ENCODE data around the gene ASPHD1. TPM values are rescaled to one million over a fixed set of nuclear protein-coding genes. Genes with fewer than 3 reads are reported as not detected.

The ASPHD1 gene
- total and polyA plus RNA-seq, 2 of the 8 experiments (the other 6 are each of a cell fraction or from before 2014, with no cell fraction given) = 14.5 to 18.6 TPM

DNA sequence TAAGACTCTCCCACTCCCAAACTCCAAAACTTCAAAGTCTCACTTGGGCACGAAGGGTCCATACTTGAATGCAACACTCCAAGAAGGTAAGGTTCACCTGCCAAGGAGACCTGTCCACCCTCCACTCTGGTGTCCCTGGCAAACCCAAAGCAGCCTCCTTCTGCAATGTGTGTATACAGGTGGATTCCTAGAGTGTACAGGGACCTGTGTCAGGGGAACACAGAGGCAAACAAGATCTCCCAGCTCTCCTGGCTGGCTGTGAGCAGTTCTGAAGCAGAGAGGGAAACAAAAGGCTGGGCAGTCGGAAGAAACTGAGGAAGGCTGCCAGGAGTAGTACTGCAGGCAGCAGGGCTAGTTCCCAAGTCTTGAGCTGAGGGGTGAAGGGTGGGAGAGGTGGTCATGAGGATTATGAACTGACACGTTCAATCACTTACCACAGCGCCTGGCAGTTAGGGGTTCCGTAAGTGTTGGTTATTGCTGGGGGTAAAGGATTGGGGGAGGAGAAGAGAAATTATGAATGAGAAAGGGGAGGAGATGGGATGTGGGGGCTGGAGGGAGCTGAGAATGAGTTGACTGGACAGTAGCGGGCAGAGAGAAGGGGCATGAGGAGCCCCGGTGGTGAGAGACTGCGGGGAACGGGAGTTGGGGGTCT is 24.9 kb downstream of the ASPHD1 start:
- Histone ChIP-seq H4K5ac (ENCODE audit: insufficient read length, low read depth, low read length) (no peak overlapping the region), H3K4ac (replicated peaks; ENCODE audit: insufficient read length, low read depth, low read length) (no peak overlapping the region), H3K23ac (ENCODE audit: insufficient read length) (no peak overlapping the region), H3K14ac (ENCODE audit: insufficient read length) (no peak overlapping the region), H4K20me1 (replicated peaks in 1 of 2; ENCODE audit: control insufficient read depth in 1 of 2, insufficient read depth in 2 of 2, low read length in 2 of 2) (peaks cover 0 to 3% of the 10 kb centered on the region in 2 experiments), H3K36me3 (ENCODE audit: control insufficient read depth in 2 of 4, insufficient read depth in 4 of 4, low read length in 3 of 4) (peaks cover 0 to 4% (median under 1%) of the 10 kb centered on the region in 4 experiments; a peak in 3 of 8 replicates), H2BK5ac (ENCODE audit: low read depth, low read length) (no peak overlapping the region), H2BK20ac (ENCODE audit: low read length) (no peak overlapping the region), H3K27ac (ENCODE audit: low read depth, low read length) (no peak overlapping the region), H2BK12ac (ENCODE audit: low read depth, low read length) (no peak overlapping the region), H2BK120ac (replicated peaks; ENCODE audit: low read depth, low read length) (no peak overlapping the region), H3K4me1 (replicated peaks in 1 of 4; ENCODE audit: control insufficient read depth in 3 of 4, insufficient read depth in 4 of 4, low read length in 3 of 4) (peaks cover 0 to 8% (median 0%) of the 10 kb centered on the region in 4 experiments; a peak in 2 of 7 replicates), H3K79me1 (ENCODE audit: low read depth, low read length) (no peaks in the 10 kb centered on the region), H4K8ac (ENCODE audit: extremely low read depth, insufficient read depth, low read length) (no peak overlapping the region), H2AFZ (ENCODE audit: low read length) (no peak overlapping the region), H2BK15ac (ENCODE audit: low read length) (no peak overlapping the region), H4K91ac (replicated peaks; ENCODE audit: insufficient read length, low read length) (peak overlapping the region; percentile 25), H3K4me2 (ENCODE audit: insufficient read depth in 1 of 2, low read depth in 2 of 2, low read length in 2 of 2) (peak overlapping the region; percentile 98 to 100), H2AK5ac (ENCODE audit: low read depth, low read length) (no peak overlapping the region), H3K56ac (replicated peaks; ENCODE audit: insufficient read length, low read depth, low read length) (peak overlapping the region; percentile 86), H3K27me3 (replicated peaks in 1 of 4; ENCODE audit: control insufficient read depth in 3 of 4, extremely low read depth in 1 of 4, insufficient read depth in 3 of 4, low read length in 3 of 4) (no peaks in the 10 kb centered on the region), H3K23me2 (ENCODE audit: low read depth, low read length) (peaks cover 11% of the 10 kb centered on the region; the same call in 1 of the 2 replicates), H3K18ac (ENCODE audit: extremely low read depth, low read length) (no peak overlapping the region), H3K4me3 (ENCODE audit: extremely low read depth in 1 of 4, insufficient read depth in 2 of 4, low read depth in 3 of 4, low read length in 4 of 4) (peak overlapping the region; percentile 62 to 89 (median 85)), H3K9ac (replicated peaks in 1 of 4; ENCODE audit: extremely low read depth in 1 of 4, low read depth in 3 of 4, low read length in 3 of 4) (peak overlapping the region; percentile 32 to 79 (median 60); a peak in 6 of 7 replicates), H3K79me2 (ENCODE audit: control insufficient read depth in 1 of 2, insufficient read depth in 2 of 2, low read length in 2 of 2) (peaks cover 0 to 5% of the 10 kb centered on the region in 2 experiments; a peak in 1 of 4 replicates), H3K9me3 (ENCODE audit: insufficient read depth in 2 of 2, low read depth in 1 of 2, low read length in 1 of 2) (no peaks in the 10 kb centered on the region)
- CTCF ChIA-PET (ENCODE audit: partially characterized antibody) = interaction anchor here (0.6 to 2.4 kb wide), 8 partner anchors 11 to 149 kb away, joined by 3 to 12 read pairs (median 4); partner anchors contain the start of genes ASPHD1 and TLCD3B
- DNase-seq (ENCODE audit: low read depth in 1 of 2, low spot score in 2 of 2) = no peak
- FAIRE-seq = no peak
- 24% methylated on average over 7 of the region's 9 CpGs; no CpG with 5 or more reads in 1 of the 2 experiments for WGBS, 2 experiments (ENCODE audit: extremely low coverage in 1 of 2, insufficient coverage in 1 of 2, insufficient read length in 1 of 2, insufficient replicate concordance in 2 of 2, low coverage in 1 of 2, low lambda C conversion rate in 2 of 2, missing lambda C conversion rate in 1 of 2)
- no peak for TF ChIP-seq BRCA1 (IDR thresholded peaks at IDR 0.05; ENCODE audit: low read depth, low read length)
- peak; percentile 26 for TF ChIP-seq SAP30 (IDR thresholded peaks at IDR 0.05; ENCODE audit: insufficient read depth, insufficient replicate concordance, low read length)
- POLR2A ChIA-PET (ENCODE audit: partially characterized antibody) = interaction anchor here (0.7 to 3.7 kb wide), 18 partner anchors 8 to 246 kb away, joined by 3 to 19 read pairs (median 5); partner anchors contain the start of genes ASPHD1, HIRIP3, MAZ and PAGR1

Measured in H1 (cell line).